ENCODE data around the gene MGA.

MGA gene

DNA sequence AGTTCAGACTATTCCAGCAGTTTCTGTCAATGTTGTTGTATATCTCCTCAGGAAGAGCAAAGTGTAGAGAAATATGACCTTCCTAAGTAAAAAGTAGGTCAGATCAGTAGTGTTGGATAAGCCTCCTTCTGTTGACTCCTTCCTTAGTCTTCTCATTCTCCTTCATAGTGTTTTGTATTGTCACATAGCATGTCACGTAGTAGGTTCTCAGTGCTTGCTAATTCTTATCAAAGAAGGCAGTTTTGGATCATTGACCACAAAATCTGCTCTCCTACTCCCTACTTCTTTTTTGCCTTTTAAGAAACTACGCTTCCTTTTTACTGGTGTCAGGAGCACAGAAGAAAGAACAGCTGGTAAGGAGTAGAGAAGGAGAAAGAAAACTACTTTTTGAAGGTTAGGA, 1.0 kb upstream of the MGA start:
- no peak overlapping the region for H3K4ac ChIP-seq (ENCODE audit: low read depth, low read length)
- no peak overlapping the region for H3K23ac ChIP-seq (ENCODE audit: low read length)
- H3K9ac ChIP-seq (ENCODE audit: low read length): no peak overlapping the region
- no peak overlapping the region for H3K27ac ChIP-seq (ENCODE audit: low read depth, low read length)
- H2BK120ac ChIP-seq (ENCODE audit: low read depth, low read length): no peak overlapping the region
- H3K18ac ChIP-seq (ENCODE audit: low read length): no peak overlapping the region
- H3K56ac ChIP-seq (ENCODE audit: low read length): no peak overlapping the region
- no peak overlapping the region for H2BK15ac ChIP-seq (replicated peaks; ENCODE audit: low read depth)
- no peak overlapping the region for H3K4me3 ChIP-seq (ENCODE audit: low read length)
- H2BK5ac ChIP-seq (ENCODE audit: low read length): no peak overlapping the region
- no peak overlapping the region for H2AK5ac ChIP-seq (ENCODE audit: low read length)
- no peak overlapping the region for H3K4me2 ChIP-seq (ENCODE audit: low read length)
- H3K36me3 ChIP-seq (ENCODE audit: control insufficient read depth, insufficient read depth, low read length): no peaks in the 10 kb centered on the region
- no CpG with 5 or more reads among the region's 2 CpGs for WGBS (ENCODE audit: extremely low coverage, insufficient coverage, low lambda C conversion rate)
- H3K79me2 ChIP-seq (ENCODE audit: control insufficient read depth, insufficient read depth, low read length): peaks cover 10% of the 10 kb centered on the region
- H3K4me1 ChIP-seq (ENCODE audit: control insufficient read depth, low read depth, low read length): peaks cover 2% of the 10 kb centered on the region
- peaks cover 4% of the 10 kb centered on the region for H3K27me3 ChIP-seq (ENCODE audit: insufficient read depth, low read length, poor library complexity)
- H4K8ac ChIP-seq (ENCODE audit: low read depth, low read length): no peak overlapping the region
- peaks cover 8% of the 10 kb centered on the region for H3K79me1 ChIP-seq (ENCODE audit: low read length)
- no peak overlapping the region for H4K5ac ChIP-seq (ENCODE audit: low read length)
- no peak for DNase-seq

DNA sequence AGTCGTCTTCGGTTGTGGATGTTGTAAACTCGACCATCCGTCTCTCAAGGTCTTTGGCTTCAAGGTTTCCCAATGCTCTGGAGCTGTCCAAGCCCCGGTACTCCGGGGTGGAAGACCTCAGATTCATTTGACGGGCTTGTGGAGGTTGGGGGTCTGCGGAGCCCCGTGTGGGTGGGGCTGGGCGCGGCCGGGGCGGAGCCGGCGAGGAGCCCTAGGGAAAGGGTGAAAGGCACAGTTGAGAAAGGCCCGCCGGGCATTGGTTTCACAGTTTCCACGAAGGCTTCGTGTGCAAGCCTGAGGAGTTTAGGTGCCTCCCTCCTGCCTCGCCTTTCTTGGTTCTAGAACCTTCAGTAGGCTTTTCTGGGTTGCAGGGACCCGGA, 360 bp upstream of the MGA start:
- Histone ChIP-seq H3K4me2 (ENCODE audit: low read length) (peak overlapping the region; percentile 8), H2AK5ac (ENCODE audit: low read length) (no peak overlapping the region), H4K5ac (ENCODE audit: low read length) (no peak overlapping the region), H3K27ac (ENCODE audit: low read depth, low read length) (no peak overlapping the region), H3K18ac (ENCODE audit: low read length) (peak overlapping the region; percentile 69), H3K4me3 (ENCODE audit: low read length) (peak overlapping the region; percentile 49), H3K36me3 (ENCODE audit: control insufficient read depth, insufficient read depth, low read length) (no peaks in the 10 kb centered on the region), H3K79me2 (ENCODE audit: control insufficient read depth, insufficient read depth, low read length) (peaks cover 10% of the 10 kb centered on the region), H2BK120ac (ENCODE audit: low read depth, low read length) (no peak overlapping the region), H4K8ac (ENCODE audit: low read depth, low read length) (no peak overlapping the region), H3K27me3 (ENCODE audit: insufficient read depth, low read length, poor library complexity) (peaks cover 4% of the 10 kb centered on the region), H3K23ac (ENCODE audit: low read length) (no peak overlapping the region), H2BK15ac (replicated peaks; ENCODE audit: low read depth) (no peak overlapping the region), H2BK5ac (ENCODE audit: low read length) (no peak overlapping the region), H3K4me1 (ENCODE audit: control insufficient read depth, low read depth, low read length) (peaks cover 2% of the 10 kb centered on the region), H3K56ac (ENCODE audit: low read length) (peak overlapping the region; percentile 90), H3K9ac (ENCODE audit: low read length) (peak overlapping the region; percentile 77), H3K4ac (ENCODE audit: low read depth, low read length) (no peak overlapping the region), H3K79me1 (ENCODE audit: low read length) (peaks cover 8% of the 10 kb centered on the region)
- no peak for DNase-seq
- WGBS (ENCODE audit: extremely low coverage, insufficient coverage, low lambda C conversion rate): no CpG with 5 or more reads among the region's 21 CpGs

DNA sequence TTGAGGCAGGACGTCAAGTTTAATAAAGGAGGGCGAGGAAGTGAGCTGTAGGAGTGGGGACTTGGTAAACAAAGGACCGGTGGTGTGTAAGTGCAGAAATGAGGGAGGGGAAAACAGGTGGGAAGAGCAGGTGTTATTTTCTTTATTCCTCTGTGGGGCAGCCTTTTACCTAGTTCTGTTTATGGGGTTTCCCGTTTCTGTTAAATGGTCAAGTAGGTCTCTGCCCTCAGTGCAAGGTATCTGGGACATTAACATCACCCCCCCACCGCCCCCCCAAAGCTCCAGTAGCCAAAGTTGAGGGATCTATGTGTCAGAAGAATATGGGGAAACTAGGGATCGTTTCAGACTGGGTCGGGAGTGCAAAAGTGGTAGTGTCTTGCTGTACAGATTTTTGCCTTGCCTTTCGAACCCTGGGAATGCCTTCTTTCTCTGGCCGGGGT, 893 bp downstream of the MGA start:
- DNase-seq: no peak

DNA sequence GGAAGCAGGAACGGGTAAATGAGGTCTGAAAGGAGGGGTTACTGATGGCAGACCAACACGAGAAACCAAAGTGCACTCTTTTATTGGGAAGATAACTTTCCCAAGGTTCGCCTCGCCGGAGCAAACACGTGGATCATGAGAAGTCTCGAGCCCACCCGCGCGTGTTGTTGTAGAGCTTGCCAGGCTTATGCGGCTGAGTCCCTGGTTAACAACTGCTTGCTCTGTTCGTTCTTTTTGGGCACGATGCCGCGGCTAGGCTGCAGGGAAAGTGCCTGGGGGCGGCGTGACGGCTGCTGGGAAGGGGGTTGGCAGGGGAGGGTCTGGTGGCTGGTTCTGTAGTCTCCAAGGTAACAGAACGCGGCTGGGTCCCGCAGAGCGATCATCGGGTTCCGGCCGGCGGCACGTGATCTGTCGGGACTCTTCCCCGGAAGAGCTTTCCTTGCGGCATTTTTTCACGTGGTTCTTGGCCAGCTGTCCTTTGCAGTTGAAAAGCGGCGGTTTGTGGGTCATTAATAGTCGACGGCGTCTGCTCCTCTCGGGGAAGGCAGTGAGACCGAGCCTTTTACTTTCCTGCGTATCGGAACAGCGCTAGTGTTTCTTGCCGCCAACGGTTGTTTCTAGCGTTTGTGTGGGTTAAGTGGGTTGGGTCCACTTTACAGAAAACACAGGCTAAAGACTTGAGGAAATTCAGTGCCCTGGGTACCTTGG, 1.5 kb downstream of the MGA start:
- H3K27me3 ChIP-seq (ENCODE audit: insufficient read depth, low read length, poor library complexity): peaks cover 4% of the 10 kb centered on the region
- no peak overlapping the region for H4K5ac ChIP-seq (ENCODE audit: low read length)
- H3K4ac ChIP-seq (ENCODE audit: low read depth, low read length): no peak overlapping the region
- no peaks in the 10 kb centered on the region for H3K36me3 ChIP-seq (ENCODE audit: control insufficient read depth, insufficient read depth, low read length)
- peak overlapping the region; percentile 97 for H3K56ac ChIP-seq (ENCODE audit: low read length)
- H3K4me3 ChIP-seq (ENCODE audit: low read length): peak overlapping the region; percentile 64
- H3K4me2 ChIP-seq (ENCODE audit: low read length): peak overlapping the region; percentile 21
- H4K8ac ChIP-seq (ENCODE audit: low read depth, low read length): no peak overlapping the region
- H3K18ac ChIP-seq (ENCODE audit: low read length): no peak overlapping the region
- WGBS (ENCODE audit: extremely low coverage, insufficient coverage, low lambda C conversion rate): no CpG with 5 or more reads among the region's 44 CpGs
- no peak overlapping the region for H3K23ac ChIP-seq (ENCODE audit: low read length)
- peaks cover 17% of the 10 kb centered on the region for H3K79me2 ChIP-seq (ENCODE audit: control insufficient read depth, insufficient read depth, low read length)
- no peak overlapping the region for H2BK15ac ChIP-seq (replicated peaks; ENCODE audit: low read depth)
- DNase-seq: peak; percentile 93
- H3K27ac ChIP-seq (ENCODE audit: low read depth, low read length): no peak overlapping the region
- H2BK120ac ChIP-seq (ENCODE audit: low read depth, low read length): no peak overlapping the region
- H2BK5ac ChIP-seq (ENCODE audit: low read length): no peak overlapping the region
- H3K4me1 ChIP-seq (ENCODE audit: control insufficient read depth, low read depth, low read length): peaks cover 2% of the 10 kb centered on the region
- H2AK5ac ChIP-seq (ENCODE audit: low read length): no peak overlapping the region
- H3K79me1 ChIP-seq (ENCODE audit: low read length): peaks cover 9% of the 10 kb centered on the region
- H3K9ac ChIP-seq (ENCODE audit: low read length): peak overlapping the region; percentile 85

More for the DNA sequence above, 893 bp downstream of the MGA start:
- Histone ChIP-seq H4K8ac (ENCODE audit: low read depth, low read length) (no peak overlapping the region), H3K79me1 (ENCODE audit: low read length) (peaks cover 9% of the 10 kb centered on the region), H3K79me2 (ENCODE audit: control insufficient read depth, insufficient read depth, low read length) (peaks cover 17% of the 10 kb centered on the region), H4K5ac (ENCODE audit: low read length) (no peak overlapping the region), H3K36me3 (ENCODE audit: control insufficient read depth, insufficient read depth, low read length) (no peaks in the 10 kb centered on the region), H3K9ac (ENCODE audit: low read length) (peak overlapping the region; percentile 85), H3K56ac (ENCODE audit: low read length) (peak overlapping the region; percentile 97), H3K4ac (ENCODE audit: low read depth, low read length) (no peak overlapping the region), H2BK15ac (replicated peaks; ENCODE audit: low read depth) (no peak overlapping the region), H2AK5ac (ENCODE audit: low read length) (no peak overlapping the region), H3K27ac (ENCODE audit: low read depth, low read length) (no peak overlapping the region), H3K4me3 (ENCODE audit: low read length) (peak overlapping the region; percentile 64), H3K23ac (ENCODE audit: low read length) (no peak overlapping the region), H2BK120ac (ENCODE audit: low read depth, low read length) (no peak overlapping the region), H2BK5ac (ENCODE audit: low read length) (no peak overlapping the region), H3K27me3 (ENCODE audit: insufficient read depth, low read length, poor library complexity) (peaks cover 4% of the 10 kb centered on the region), H3K4me2 (ENCODE audit: low read length) (peak overlapping the region; percentile 21), H3K4me1 (ENCODE audit: control insufficient read depth, low read depth, low read length) (peaks cover 2% of the 10 kb centered on the region), H3K18ac (ENCODE audit: low read length) (no peak overlapping the region)
- no CpG with 5 or more reads among the region's 9 CpGs for WGBS (ENCODE audit: extremely low coverage, insufficient coverage, low lambda C conversion rate)

DNA sequence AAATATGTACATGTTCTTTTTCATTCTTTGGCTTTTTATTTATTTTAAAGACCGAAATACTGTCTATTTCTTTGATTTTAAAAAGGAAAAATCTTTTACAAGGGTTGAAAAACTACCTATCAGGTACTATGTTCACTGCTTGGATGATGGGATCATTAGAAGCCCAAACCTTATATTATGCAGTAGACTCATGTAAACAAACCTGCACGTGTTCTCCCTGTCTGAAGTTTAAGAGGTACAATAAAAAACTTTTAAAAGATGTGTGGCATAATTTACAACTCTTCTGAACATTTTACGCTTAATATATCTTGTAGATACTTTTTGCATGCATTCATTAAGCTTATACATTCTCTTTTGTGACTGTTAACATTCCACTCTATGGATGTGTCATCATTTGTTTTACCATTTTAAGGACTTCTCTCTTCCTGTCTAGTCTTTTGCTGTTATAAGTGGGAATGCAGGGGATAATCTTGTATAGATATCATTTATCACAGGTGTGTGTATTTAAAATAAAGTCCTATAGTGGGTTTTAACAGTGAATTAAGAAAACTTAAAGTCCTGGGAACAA, 6.2 kb downstream of the MGA start:
- H3K9ac ChIP-seq (ENCODE audit: low read length): no peak overlapping the region
- no peak overlapping the region for H4K8ac ChIP-seq (ENCODE audit: low read depth, low read length)
- no peak for DNase-seq
- H2BK5ac ChIP-seq (ENCODE audit: low read length): no peak overlapping the region
- no peak overlapping the region for H3K4ac ChIP-seq (ENCODE audit: low read depth, low read length)
- no peak overlapping the region for H2BK120ac ChIP-seq (ENCODE audit: low read depth, low read length)
- no peak overlapping the region for H3K27ac ChIP-seq (ENCODE audit: low read depth, low read length)
- H3K79me1 ChIP-seq (ENCODE audit: low read length): peaks cover 12% of the 10 kb centered on the region
- H4K5ac ChIP-seq (ENCODE audit: low read length): no peak overlapping the region
- no peak overlapping the region for H3K23ac ChIP-seq (ENCODE audit: low read length)
- WGBS (ENCODE audit: extremely low coverage, insufficient coverage, low lambda C conversion rate): no CpG with 5 or more reads among the region's 3 CpGs
- H3K79me2 ChIP-seq (ENCODE audit: control insufficient read depth, insufficient read depth, low read length): peaks cover 26% of the 10 kb centered on the region
- no peak overlapping the region for H3K4me2 ChIP-seq (ENCODE audit: low read length)
- no peak overlapping the region for H3K56ac ChIP-seq (ENCODE audit: low read length)
- peaks cover 2% of the 10 kb centered on the region for H3K4me1 ChIP-seq (ENCODE audit: control insufficient read depth, low read depth, low read length)
- H2AK5ac ChIP-seq (ENCODE audit: low read length): no peak overlapping the region
- no peaks in the 10 kb centered on the region for H3K27me3 ChIP-seq (ENCODE audit: insufficient read depth, low read length, poor library complexity)
- no peak overlapping the region for H3K4me3 ChIP-seq (ENCODE audit: low read length)
- no peak overlapping the region for H3K18ac ChIP-seq (ENCODE audit: low read length)
- H2BK15ac ChIP-seq (replicated peaks; ENCODE audit: low read depth): no peak overlapping the region
- H3K36me3 ChIP-seq (ENCODE audit: control insufficient read depth, insufficient read depth, low read length): no peaks in the 10 kb centered on the region
